GM20000 (cell line): ENCODE results near the gene NHLH2.

ENCODE experiments used
- DNase-seq: peaks from one replicate; pipeline ENCODE4 v3.0.0; 2012; ENCODE audit warnings: low spot score
- CTCF ChIP-seq: IDR thresholded peaks from 2 replicates; pipeline ENCODE4 v1.5.1; 2012; ENCODE audit warnings: mild to moderate bottlenecking, control low read depth; ENCODE audit errors: extremely low read depth, missing control alignments

NHLH2 gene

GRCh38 chr1:115790846-115791245 is 50.1 kb downstream of the NHLH2 start:
- DNase-seq = no peak
- TF ChIP-seq CTCF = no peak

GRCh38 chr1:115790356-115790755 is 50.6 kb downstream of the NHLH2 start:
- no peak for TF ChIP-seq CTCF
- DNase-seq = no peak
